BJ (cell line): ENCODE results near the gene CRADD. TPM values are rescaled to one million over a fixed set of nuclear protein-coding genes. Genes with fewer than 3 reads are reported as not detected.
A peak's percentile ranks its signal among the peaks of the same experiment; 100 is the strongest.

Experiments used
- CTCF ChIA-PET: fragments of 350-600 bp; formaldehyde crosslinking; extraction: SDS; loops from one replicate; lab custom pipeline; 2021; ENCODE audit warnings: antibody characterized with exemption, inconsistent platforms; lab: Yijun Ruan, JAX
- POLR2A ChIA-PET: fragments of 300-600 bp; sonication (Branson Sonifier 250); formaldehyde crosslinking; extraction: SDS; loops from one replicate; lab custom pipeline; 2021; ENCODE audit warnings: antibody characterized with exemption; lab: Charles Lee
- DNase-seq: peaks from one replicate; pipeline ENCODE4 v3.0.0-alpha.2; 2011; ENCODE audit warnings: low read depth
- H3K27me3 ChIP-seq: 2 replicates; pipeline ENCODE4 v1.6.0; 2011; ENCODE audit warnings: low read length; ENCODE audit not compliant: control insufficient read depth, insufficient read depth
- H3K36me3 ChIP-seq: 2 replicates; pipeline ENCODE4 v1.5.1; 2011; ENCODE audit warnings: low read length; ENCODE audit not compliant: control insufficient read depth, insufficient read depth
- H3K4me3 ChIP-seq: 2 replicates; pipeline ENCODE4 v1.5.1; 2011; ENCODE audit warnings: low read depth, mild to moderate bottlenecking, control low read depth, low read length
- polyA plus RNA-seq: library from polyadenylated mRNA; depleted of rRNA; stranded (reverse); fragments of >200 nt; gene quantifications from 2 replicates; pipeline ENCODE4 v1.2.3, GENCODE V29; 2011
- TF ChIP-seq, protein P1 (sequence below): IDR thresholded peaks from 2 replicates; pipeline ENCODE4 v1.5.1; 2011; ENCODE audit warnings: low read depth, mild to moderate bottlenecking, control low read depth, inconsistent platforms, low read length, moderate library complexity; ENCODE audit not compliant: insufficient read depth

The CRADD gene
- polyA plus RNA-seq, 1 experiment, result 16.6 TPM

DNA sequence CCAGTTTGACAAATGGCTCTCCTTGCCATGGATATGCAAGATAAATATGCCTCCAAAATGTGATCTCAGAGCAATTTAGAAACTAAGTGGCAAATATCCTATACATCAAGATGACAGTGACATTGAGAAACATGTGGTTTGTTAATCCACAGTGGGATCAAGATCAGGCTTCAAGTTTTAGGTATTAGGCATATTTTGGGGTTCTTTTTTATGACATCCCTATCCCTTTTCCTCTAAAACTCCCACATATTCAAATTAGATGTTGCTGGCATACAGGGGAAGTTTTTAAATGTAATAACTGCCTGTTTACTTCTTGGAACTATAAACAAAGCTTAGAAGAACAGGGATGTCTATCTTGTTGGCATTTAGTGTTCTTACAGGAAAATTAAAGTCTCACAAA is 179.4 kb downstream of the CRADD start:
- TF ChIP-seq, protein P1, sequence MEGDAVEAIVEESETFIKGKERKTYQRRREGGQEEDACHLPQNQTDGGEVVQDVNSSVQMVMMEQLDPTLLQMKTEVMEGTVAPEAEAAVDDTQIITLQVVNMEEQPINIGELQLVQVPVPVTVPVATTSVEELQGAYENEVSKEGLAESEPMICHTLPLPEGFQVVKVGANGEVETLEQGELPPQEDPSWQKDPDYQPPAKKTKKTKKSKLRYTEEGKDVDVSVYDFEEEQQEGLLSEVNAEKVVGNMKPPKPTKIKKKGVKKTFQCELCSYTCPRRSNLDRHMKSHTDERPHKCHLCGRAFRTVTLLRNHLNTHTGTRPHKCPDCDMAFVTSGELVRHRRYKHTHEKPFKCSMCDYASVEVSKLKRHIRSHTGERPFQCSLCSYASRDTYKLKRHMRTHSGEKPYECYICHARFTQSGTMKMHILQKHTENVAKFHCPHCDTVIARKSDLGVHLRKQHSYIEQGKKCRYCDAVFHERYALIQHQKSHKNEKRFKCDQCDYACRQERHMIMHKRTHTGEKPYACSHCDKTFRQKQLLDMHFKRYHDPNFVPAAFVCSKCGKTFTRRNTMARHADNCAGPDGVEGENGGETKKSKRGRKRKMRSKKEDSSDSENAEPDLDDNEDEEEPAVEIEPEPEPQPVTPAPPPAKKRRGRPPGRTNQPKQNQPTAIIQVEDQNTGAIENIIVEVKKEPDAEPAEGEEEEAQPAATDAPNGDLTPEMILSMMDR, result no peak
- ChIA-PET CTCF (interaction anchor here (1.1 to 1.4 kb wide), 2 partner anchors 12 to 55 kb away, joined by 3 read pairs; no protein-coding TSS in a partner anchor), POLR2A (no interaction called here)
- DNase-seq, result no peak
- H3K36me3 ChIP-seq, result no peaks in the 10 kb centered on the region
- H3K4me3 ChIP-seq, result no peak overlapping the region
- no peaks in the 10 kb centered on the region for H3K27me3 ChIP-seq

GRCh38 chr12:93857279-93857938 is 180.2 kb downstream of the CRADD start:
- POLR2A ChIA-PET, result no interaction called here
- Histone ChIP-seq H3K4me3 (no peak overlapping the region), H3K27me3 (no peaks in the 10 kb centered on the region), H3K36me3 (no peaks in the 10 kb centered on the region)
- TF ChIP-seq, protein P1, result no peak
- CTCF ChIA-PET, result interaction anchor here (1.1 to 1.4 kb wide), 2 partner anchors 29 to 54 kb away, joined by 3 read pairs; no protein-coding TSS in a partner anchor
- DNase-seq, result peak; percentile 21

DNA sequence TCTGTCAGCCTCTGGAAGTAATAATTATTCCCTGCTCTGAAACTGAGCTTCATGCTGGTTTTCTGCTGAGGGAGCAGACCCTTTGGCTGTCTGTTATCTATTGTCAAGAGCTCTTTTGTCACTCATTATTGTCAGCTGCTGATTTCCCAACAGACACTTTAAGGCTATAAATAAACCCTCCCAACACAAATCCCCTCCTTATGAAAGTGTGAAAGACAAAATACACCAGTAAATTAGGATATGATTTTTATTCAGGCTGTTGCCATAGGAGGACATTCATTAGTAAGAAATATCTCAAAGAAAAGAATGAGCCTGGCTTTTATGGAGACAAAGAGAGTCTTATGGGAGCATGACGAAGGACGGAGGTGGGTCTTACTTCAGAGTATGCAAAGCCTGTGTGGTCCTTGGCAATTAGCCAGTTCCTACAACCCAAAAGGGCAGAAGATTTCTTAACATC is 180.8 kb downstream of the CRADD start:
- CTCF ChIA-PET, result interaction anchor here (1.1 to 1.4 kb wide), 2 partner anchors 29 to 54 kb away, joined by 3 read pairs; no protein-coding TSS in a partner anchor
- POLR2A ChIA-PET, result no interaction called here
- Histone ChIP-seq H3K27me3 (no peaks in the 10 kb centered on the region), H3K36me3 (no peaks in the 10 kb centered on the region), H3K4me3 (no peak overlapping the region)
- no peak for DNase-seq
- TF ChIP-seq, protein P1, result no peak

DNA sequence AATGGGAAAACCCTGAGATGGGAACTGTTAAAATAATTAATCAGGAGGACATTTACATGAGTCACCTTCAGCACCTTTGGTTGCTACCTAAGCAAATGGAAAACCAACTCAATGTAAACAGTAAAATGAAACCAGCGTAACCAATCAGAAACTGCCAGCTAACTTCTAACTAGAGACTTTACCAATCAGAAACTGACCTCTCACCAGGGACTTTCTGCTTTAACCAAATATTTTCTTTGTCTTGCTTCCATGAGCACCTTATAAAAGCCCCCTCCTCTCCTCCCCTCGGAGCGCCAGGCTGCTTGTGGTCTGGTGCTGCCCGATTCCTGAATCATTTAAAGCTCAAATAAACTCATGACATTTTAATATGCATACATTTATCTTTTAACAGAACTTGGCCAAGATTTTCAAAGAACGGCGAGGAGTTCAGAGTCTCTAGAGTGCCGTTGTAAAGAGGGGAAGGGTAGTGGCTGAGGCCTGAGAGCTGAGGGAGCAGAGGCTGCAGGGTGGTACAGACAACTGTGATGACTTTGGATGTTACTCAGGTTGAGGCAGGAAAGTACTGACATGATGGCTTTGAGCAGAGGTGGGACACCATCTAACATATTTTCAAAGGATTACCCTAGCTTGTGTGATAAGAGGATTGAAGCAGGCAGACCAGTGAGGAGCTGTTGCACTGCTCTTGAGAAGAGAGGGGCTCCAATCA is 183.6 kb downstream of the CRADD start:
- POLR2A ChIA-PET, result no interaction called here
- TF ChIP-seq, protein P1, result no peak
- Histone ChIP-seq H3K36me3 (no peaks in the 10 kb centered on the region), H3K27me3 (no peaks in the 10 kb centered on the region), H3K4me3 (no peak overlapping the region)
- no peak for DNase-seq
- CTCF ChIA-PET, result interaction anchor here (1.3 to 2.0 kb wide), 2 partner anchors 242 to 358 kb away, joined by 4 to 5 read pairs; no protein-coding TSS in a partner anchor

DNA sequence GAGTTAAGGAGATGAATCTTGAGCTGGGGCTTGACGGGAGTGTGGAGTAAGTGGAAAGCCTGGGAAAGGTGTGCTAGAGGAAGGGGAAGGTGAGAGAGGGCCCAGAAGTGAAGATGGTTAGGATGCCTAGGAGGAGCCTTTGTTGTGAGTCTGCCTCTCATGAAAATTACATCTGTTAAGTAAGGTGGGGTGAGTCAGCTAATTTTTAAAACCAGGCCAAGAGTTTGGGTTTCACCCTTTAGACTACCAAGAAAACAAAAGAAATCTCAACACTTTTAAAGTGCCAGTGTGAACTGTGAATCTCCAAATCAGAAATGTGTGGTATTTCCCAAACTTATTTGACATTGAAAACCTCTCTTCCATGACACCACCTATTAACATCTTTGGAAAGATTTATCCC is 185.2 kb downstream of the CRADD start:
- Histone ChIP-seq H3K27me3 (no peaks in the 10 kb centered on the region), H3K4me3 (no peak overlapping the region), H3K36me3 (no peaks in the 10 kb centered on the region)
- TF ChIP-seq, protein P1, result no peak
- no peak for DNase-seq
- ChIA-PET CTCF (interaction anchor here (1.0 to 2.0 kb wide), 3 partner anchors 10 to 360 kb away, joined by 3 to 5 read pairs (median 4); no protein-coding TSS in a partner anchor), POLR2A (no interaction called here)
